Stimulated activated CD8-positive, alpha-beta memory T cell treated with anti-CD3 and anti-CD28 coated beads, Interleukin-7, amount 100 ng/mL, for 1 hour (primary cell): ENCODE data around the gene THAP7.
"Not testable (repeated sequence)": the region's sequence is repeated elsewhere in the genome, so short reads cannot be mapped to it uniquely, and the experiment has no call there.

Experiments used
- DNase-seq, 2 donors: peaks; one replicate each; pipeline ENCODE4 v3.0.0-alpha.2; 2020; ENCODE audit warnings: low read depth in 2 of 2

Gene THAP7

DNA sequence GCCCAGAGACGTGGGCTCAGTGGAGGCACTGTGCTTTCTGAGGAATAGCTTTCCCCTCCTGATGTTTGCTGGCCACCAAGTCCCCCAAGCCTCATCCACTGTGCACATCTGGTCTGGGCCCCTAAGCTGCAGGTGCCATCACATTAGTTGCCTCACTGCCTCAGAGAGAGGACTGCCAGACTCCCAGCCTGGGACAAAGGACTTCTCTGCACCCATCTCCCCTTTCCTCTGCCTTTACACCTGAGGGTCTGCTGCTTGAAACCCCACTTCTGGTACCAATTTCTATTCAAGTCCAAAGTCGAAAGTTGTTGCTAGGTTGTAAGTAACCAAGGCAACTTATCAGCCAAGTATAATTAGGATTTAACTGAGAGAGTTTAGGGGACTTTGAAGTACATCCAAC, 23.5 kb downstream of the THAP7 start:
- DNase-seq: no peak

- DNase-seq: no peak
Observed at GRCh38 chr22:20977516-20978170, 24.3 kb downstream of the THAP7 start.

DNA sequence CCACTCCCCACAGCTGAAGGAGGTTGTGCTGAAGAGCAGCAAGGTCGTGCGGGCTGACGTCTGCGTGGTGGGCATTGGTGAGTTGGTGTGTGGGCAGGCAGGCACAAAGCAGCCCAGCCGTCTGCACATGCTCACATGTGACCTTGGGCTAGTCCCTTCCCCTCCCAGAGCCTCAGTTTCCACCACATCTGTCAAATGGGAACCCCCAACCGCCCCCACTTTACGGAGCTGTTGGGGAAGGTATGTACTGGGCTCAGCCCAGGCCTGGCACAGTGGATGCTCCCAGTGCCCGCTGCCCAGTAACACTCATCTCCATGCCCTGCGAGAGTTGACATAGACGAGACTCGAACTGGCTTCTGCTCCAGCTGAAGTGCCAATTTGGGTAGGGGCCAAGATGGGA, 24.9 kb downstream of the THAP7 start:
- no peak for DNase-seq

GRCh38 chr22:20976291-20976877, 25.5 kb downstream of the THAP7 start:
- no peak for DNase-seq

DNA sequence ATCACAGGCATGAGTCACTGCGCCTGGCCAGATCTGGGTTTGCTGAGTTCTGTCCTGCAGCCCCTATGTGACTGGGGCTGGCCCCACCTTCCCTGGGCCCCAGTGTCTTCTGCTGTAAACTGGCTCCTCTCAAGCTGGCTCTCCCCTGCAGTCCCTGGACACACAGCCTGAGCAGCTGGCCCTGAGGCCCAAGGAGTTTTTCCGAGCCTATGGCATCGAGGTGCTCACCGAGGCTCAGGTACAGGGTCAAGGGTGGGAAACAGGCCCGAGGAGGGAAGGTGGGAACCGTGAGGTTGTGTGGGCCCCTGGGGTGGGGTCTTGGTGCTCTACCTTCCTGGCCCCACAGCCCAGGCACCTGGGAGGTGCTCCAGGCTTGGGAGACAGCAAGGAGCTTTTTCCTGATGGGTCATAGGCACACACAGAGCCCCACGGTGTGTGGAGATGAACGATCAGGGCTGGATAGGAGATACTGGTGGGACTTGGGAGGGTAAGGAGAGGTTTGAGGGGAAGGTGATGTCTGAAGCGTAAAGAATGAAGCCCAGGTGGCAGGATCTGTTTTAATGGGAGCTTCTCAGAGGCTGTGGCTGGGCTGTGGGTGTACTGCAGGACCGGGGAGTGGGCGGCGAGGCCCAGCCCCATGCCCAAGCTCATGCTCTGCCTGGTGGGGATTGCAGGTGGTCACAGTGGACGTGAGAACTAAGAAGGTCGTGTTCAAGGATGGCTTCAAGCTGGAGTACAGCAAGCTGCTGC, 26.2 kb downstream of the THAP7 start:
- no peak for DNase-seq

- no peak for DNase-seq
Observed at GRCh38 chr22:20974336-20974955, 27.5 kb downstream of the THAP7 start.

- no peak for DNase-seq
Observed at GRCh38 chr22:20973634-20974286, 28.2 kb downstream of the THAP7 start.

DNA sequence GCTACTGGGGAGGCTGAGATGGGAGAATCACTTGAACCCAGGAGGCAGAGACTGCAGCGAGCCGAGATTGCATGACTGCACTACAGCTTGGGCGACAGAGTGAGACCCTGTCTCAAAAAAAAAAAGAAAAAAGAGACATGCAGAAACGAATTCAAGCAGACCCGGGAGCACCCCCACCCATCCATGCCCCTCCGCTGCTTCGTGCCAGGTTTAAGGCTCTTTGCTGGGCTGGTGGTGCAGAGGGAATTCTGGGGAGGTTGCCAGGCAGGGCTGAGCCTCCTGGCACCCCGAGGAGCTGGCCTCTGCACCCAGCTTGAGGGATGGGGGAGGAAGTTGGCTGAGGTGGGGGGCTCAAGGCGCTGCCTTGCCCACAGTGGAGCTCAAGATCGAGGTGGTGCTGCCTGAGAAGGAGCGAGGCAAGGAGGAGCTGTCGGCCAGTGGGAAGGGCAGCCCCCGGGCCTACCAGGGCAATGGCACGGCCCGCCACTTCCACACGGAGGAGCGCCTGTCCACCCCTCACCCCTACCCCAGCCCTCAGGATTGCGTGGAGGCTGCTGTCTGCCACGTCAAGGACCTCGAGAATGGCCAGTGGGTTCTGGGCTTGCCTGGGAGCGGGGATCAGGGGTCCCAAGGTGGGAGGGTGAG, 28.9 kb downstream of the THAP7 start:
- no peak for DNase-seq

GRCh38 chr22:20972014-20972694, 29.8 kb downstream of the THAP7 start:
- not testable (repeated sequence) for DNase-seq

- no peak for DNase-seq
Observed at GRCh38 chr22:20970939-20971657, 30.8 kb downstream of the THAP7 start.

DNA sequence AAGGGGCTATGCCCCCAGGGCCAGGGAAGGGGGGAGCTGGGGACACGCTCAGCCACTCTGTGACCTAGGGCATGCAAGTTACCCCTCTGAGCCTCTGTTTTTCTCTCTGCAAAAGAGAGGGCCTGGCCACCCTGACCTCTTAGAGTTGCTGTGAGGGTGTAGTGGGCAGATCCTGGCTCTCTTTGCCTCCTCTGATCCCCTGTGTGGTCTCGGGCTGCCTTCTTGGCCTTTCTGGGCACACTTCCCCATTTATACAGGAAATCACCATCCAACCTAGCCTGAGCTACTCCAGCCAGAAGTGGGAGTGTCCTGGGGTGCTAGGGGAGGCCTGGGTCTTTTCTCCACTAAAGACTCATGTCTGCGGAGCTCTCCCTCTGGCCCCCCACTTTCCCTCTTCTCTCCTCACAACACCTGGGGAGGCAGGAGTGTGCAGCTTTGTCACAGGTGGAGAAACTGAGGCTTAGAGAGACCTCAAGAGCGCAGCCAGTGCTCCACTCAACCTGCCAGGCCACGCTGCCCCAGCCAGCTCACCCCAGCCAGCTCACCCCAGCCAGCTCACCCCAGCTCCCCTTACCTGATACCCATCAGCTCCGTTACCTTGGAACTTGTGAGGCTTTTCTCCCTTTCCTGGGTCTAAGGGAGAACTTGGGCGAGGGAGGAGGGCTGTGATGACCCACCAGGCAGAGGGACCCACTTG, 33.5 kb downstream of the THAP7 start:
- DNase-seq: no peak

GRCh38 chr22:20967697-20968211, 34.2 kb downstream of the THAP7 start:
- DNase-seq: no peak

DNA sequence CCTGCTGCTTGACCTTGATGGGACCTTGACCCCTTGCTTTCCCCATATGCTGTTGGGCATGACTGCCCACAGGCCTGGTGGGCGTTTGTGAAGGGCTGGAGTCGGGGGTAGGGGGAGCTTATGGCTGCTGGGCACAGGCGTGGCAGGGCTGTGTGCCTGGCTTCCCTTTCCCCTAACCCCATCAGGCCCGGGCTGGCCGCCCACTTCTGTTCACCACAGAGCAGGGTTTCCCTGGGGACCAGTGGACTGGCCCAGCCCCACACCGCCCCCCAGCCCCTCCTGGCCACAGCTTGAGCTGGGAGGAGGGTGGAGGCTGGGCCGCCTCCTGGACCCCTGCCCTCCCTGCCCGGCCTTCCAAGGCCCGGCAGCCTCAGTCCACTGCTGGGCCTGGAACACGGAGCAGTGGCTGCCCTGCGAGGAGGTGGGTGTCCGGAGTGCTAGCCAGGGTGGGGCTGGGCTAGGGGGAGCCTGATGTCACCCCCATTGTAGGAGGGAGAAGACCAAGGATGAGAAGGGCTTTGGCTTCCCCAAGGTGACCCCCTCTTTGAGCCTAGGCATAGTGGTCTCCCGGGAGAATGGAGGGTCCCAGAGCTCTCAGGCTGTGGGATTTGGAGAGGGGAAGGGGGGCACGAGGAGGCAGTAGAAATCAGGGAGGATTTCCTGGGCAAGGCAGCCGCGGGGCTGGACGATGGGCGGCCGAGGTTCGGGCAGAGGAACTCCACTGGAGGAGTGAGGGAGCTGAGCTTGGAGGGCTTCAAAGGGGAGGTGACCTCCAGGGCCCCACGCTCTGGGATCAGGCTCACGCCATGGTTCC, 34.8 kb downstream of the THAP7 start, which contains the start of gene AIFM3:
AIFM3 (plus strand) TSS at position 373 of the 814 bp plus-strand sequence. CDS start 690 bp downstream, outside the sequence.
- no peak for DNase-seq

DNA sequence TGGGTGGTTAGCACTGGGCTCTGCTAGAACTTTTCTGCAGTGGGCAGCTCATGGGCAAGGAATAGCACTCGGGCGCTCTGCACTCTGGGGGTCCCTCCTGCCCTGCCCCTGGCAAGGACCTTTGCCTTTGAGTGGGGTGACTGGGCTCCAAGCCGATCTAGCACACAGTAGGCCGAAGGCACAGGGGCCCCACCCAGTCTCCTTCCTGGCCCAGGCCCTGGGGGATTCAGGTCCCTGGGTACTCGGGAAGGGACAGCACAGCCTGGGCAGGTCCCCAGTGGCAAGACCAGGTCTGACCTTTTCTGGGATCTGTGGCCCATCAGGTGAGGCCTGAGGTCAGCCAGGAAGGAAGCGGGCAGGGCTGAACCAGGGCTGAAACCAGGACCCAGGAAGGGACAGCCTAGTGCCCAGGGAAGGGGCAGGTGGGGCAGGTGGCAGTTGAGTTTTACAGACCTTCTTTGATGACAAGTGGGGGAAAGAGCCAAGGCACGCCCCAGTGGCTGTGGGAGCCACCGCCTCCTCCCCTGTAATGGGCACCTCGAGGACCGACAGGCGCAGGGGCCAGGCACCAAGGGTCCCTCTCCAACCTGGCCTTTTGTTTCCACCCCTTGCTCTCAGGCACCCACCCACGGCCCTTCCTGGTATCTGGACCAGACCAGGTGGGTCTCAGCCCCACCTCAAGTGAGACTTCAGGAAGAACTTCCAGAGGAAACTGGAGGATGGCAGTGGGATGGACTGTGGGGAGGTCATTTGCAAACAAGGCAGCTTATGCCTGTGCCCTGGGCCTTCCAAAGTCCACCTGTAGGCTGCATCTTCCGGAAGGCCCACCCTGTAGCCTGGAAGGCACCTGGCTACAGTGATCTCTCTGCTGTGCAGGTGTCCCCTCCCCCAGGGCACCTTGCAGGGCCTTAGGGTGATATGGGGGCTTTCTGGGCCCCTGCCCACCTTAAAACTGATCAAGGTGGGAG, 35.7 kb downstream of the THAP7 start:
- no peak for DNase-seq

DNA sequence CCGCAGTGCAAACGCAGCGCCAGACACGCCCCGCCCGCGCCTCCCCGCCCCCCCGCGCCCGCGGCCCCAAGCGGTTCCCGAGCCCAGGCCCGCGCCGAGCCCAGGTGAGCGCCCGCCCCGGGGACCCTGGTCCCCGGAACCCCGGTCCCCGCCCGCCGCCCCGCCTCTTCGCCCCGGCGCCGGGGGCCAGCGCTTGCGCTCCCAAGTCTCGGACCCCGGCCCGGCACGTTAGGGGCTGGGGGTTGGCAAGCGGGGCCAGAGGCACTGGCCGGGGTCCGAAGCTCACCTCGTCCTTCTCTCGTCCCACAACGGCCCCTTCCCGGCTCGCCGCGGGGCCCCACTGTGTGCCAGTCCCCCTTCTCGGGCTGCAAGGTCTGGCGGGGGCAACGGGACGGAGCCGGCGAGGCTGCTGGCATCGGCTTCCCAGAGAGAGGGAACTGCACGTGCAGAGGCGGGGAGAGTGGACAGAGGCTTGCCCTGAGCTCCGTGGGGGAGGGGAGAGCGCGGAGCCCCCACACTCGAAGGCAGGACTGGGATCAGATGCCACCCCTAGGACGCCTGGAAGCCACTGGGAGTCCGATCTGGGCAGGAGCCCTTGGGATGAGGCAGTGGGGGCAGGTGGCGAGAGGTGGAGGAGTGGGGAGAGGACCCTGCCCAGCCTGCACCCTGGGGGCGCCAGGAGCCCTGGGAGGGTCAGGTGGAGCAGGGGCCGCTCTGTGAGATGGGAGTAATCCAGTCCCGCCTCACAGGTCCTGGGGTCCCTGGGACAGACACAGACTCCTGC, 36.6 kb downstream of the THAP7 start:
- DNase-seq: no peak

GRCh38 chr22:20964799-20965103, 37.2 kb downstream of the THAP7 start:
- no peak for DNase-seq
